SK-N-SH (cell line): ENCODE results near the gene TUBA3E. TPM values are rescaled to one million over a fixed set of nuclear protein-coding genes. Genes with fewer than 3 reads are reported as not detected.
"Not testable (repeated sequence)": the region's sequence is repeated elsewhere in the genome, so short reads cannot be mapped to it uniquely, and the experiment has no call there.

Source experiments
- CTCF ChIA-PET: fragments of 300-600, 350-600 bp; formaldehyde crosslinking; extraction: SDS; loops from one replicate; lab custom pipeline; 2021; lab: Yijun Ruan, JAX
- POLR2A ChIA-PET: fragments of 350-600 bp; sonication (Branson Sonifier 250); formaldehyde crosslinking; extraction: SDS; loops from one replicate; lab custom pipeline; 2020; ENCODE audit warnings: antibody characterized with exemption, inconsistent platforms; lab: Yijun Ruan, JAX
- DNase-seq: peaks from one replicate; pipeline ENCODE4 v3.0.0; 2012
- H2AFZ ChIP-seq: fragments of 200-600 bp; sonication (generic); 2 replicates; pipeline ENCODE4 v1.8.1; 2016; ENCODE audit warnings: antibody characterized with exemption, mild to moderate bottlenecking, low read depth
- H3F3A ChIP-seq: fragments of 200-600 bp; sonication (generic); replicated peaks from 2 replicates; pipeline ENCODE3; 2016; ENCODE audit warnings: antibody characterized with exemption, mild to moderate bottlenecking; ENCODE audit not compliant: insufficient read depth
- H3K27ac ChIP-seq, 2 experiments: fragments of 200-500 bp in 1 of 2; fragments of 200-600 bp in 1 of 2; sonication (Bioruptor generic) in 1 of 2; sonication (generic), shearing (Covaris generic) in 1 of 2; 2 replicates each; pipeline versions ENCODE4 v1.5.1 to v1.6.1; 2014 to 2016; ENCODE audit warnings: low read depth in 2 of 2, inconsistent platforms in 1 of 2, low read length in 1 of 2, mild to moderate bottlenecking in 1 of 2, mixed read lengths in 1 of 2
- H3K27me3 ChIP-seq: fragments of 200-600 bp; sonication (generic), shearing (Covaris generic); 2 replicates; pipeline ENCODE4 v1.6.1; 2016; ENCODE audit warnings: mixed run types; ENCODE audit not compliant: insufficient read depth
- H3K36me3 ChIP-seq, 2 experiments: fragments of 200-500 bp in 1 of 2; fragments of 200-600 bp in 1 of 2; sonication (Bioruptor generic) in 1 of 2; sonication (generic) in 1 of 2; replicated peaks in 1 of 2; 2 replicates each; pipeline versions ENCODE3 to v1.5.1; 2014 to 2016; ENCODE audit warnings: low read length in 1 of 2, mild to moderate bottlenecking in 1 of 2; ENCODE audit not compliant: insufficient read depth in 2 of 2, control insufficient read depth in 1 of 2
- H3K4me1 ChIP-seq, 2 experiments: fragments of 200-500 bp in 1 of 2; fragments of 200-600 bp in 1 of 2; sonication (Bioruptor generic) in 1 of 2; sonication (generic), shearing (Covaris generic) in 1 of 2; 2 replicates each; pipeline versions ENCODE4 v1.5.1 to v1.6.1; 2014 to 2016; ENCODE audit warnings: low read depth in 1 of 2, low read length in 1 of 2, mixed run types in 1 of 2; ENCODE audit not compliant: insufficient read depth in 2 of 2, control insufficient read depth in 1 of 2
- H3K4me2 ChIP-seq: fragments of 200-600 bp; sonication (generic), shearing (Covaris generic); 2 replicates; pipeline ENCODE4 v1.6.1; 2017; ENCODE audit warnings: mixed run types
- H3K4me3 ChIP-seq, 2 experiments: fragments of 200-500 bp in 1 of 2; fragments of 200-600 bp in 1 of 2; sonication (Bioruptor generic) in 1 of 2; sonication (generic), shearing (Covaris generic) in 1 of 2; 2 replicates each; pipeline versions ENCODE4 v1.5.1 to v1.8.1; 2014 to 2016; ENCODE audit warnings: low read depth in 2 of 2, inconsistent platforms in 1 of 2, low read length in 1 of 2, mild to moderate bottlenecking in 1 of 2, mixed read lengths in 1 of 2, moderate library complexity in 1 of 2
- H3K79me2 ChIP-seq: fragments of 200-600 bp; sonication (generic); 2 replicates; pipeline ENCODE4 v1.8.1; 2017; ENCODE audit warnings: mild to moderate bottlenecking; ENCODE audit not compliant: insufficient read depth
- H3K9ac ChIP-seq: fragments of 200-600 bp; sonication (generic); 2 replicates; pipeline ENCODE4 v1.6.1; 2017; ENCODE audit warnings: mixed run types
- H3K9me2 ChIP-seq: fragments of 200-600 bp; sonication (generic); 2 replicates; pipeline ENCODE4 v1.6.1; 2017; ENCODE audit warnings: mixed run types
- H3K9me3 ChIP-seq: fragments of 200-600 bp; sonication (generic); 2 replicates; pipeline ENCODE4 v1.6.1; 2017; ENCODE audit warnings: mixed run types, mild to moderate bottlenecking, moderate library complexity
- H4K20me1 ChIP-seq: fragments of 200-600 bp; sonication (generic); 2 replicates; pipeline ENCODE4 v1.6.1; 2017; ENCODE audit warnings: mild to moderate bottlenecking, mixed run types; ENCODE audit not compliant: insufficient read depth
- CHD2 ChIP-seq: fragments of 150-350 bp; IDR thresholded peaks from 2 replicates; pipeline ENCODE4 v1.6.1; 2018; ENCODE audit warnings: low read length; ENCODE audit not compliant: partially characterized antibody
- GABPA ChIP-seq: IDR thresholded peaks from 2 replicates; pipeline ENCODE4 v1.4.0; 2012; ENCODE audit warnings: low read depth, mild to moderate bottlenecking
- MXI1 ChIP-seq: IDR thresholded peaks from 2 replicates; pipeline ENCODE4 v1.6.1; 2012; ENCODE audit warnings: mild to moderate bottlenecking, low read depth, low read length, improper control_type of control experiment
- NFIC ChIP-seq: IDR thresholded peaks from 2 replicates; pipeline ENCODE4 v1.4.0; 2012; ENCODE audit warnings: borderline replicate concordance
- NRF1 ChIP-seq: IDR thresholded peaks from 2 replicates; pipeline ENCODE4 v1.6.1; 2012; ENCODE audit warnings: low read depth, mild to moderate bottlenecking, low read length
- RFX5 ChIP-seq: IDR thresholded peaks from 2 replicates; pipeline ENCODE4 v1.6.1; 2012; ENCODE audit warnings: mild to moderate bottlenecking, improper control_type of control experiment, low read length
- SIN3A ChIP-seq: IDR thresholded peaks from 2 replicates; pipeline ENCODE4 v1.6.1; 2012; ENCODE audit warnings: low read depth, mild to moderate bottlenecking, low read length, moderate library complexity, borderline replicate concordance
- SMC3 ChIP-seq: IDR thresholded peaks from 2 replicates; pipeline ENCODE4 v1.6.1; 2012; ENCODE audit warnings: low read depth, low read length, improper control_type of control experiment
- TAF1 ChIP-seq: IDR thresholded peaks from 2 replicates; pipeline ENCODE4 v1.6.1; 2012; ENCODE audit warnings: low read depth, mild to moderate bottlenecking, low read length, moderate library complexity, borderline replicate concordance
- YY1 ChIP-seq: IDR thresholded peaks from 2 replicates; pipeline ENCODE4 v1.4.0; 2012; ENCODE audit warnings: low read depth, mild to moderate bottlenecking
- WGBS: methylation state at CpG from one replicate; pipeline ENCODE4 v1.1.6; 2017; ENCODE audit warnings: low lambda C conversion rate; 5-methylcytosine and 5-hydroxymethylcytosine counted together
- polyA plus RNA-seq, 3 experiments: library from polyadenylated mRNA; depleted of rRNA; stranded (reverse); fragments of >200 nt; gene quantifications; 2 replicates each; pipeline ENCODE4 v1.2.3, GENCODE V29; 2012
- TF ChIP-seq, protein P1 (sequence below): IDR thresholded peaks from 2 replicates; pipeline ENCODE4 v1.6.1; 2012; ENCODE audit warnings: mild to moderate bottlenecking, low read depth, low read length, moderate library complexity
- TF ChIP-seq, protein P2 (sequence below): IDR thresholded peaks from 2 replicates; pipeline ENCODE4 v1.4.0; 2012; ENCODE audit warnings: low read depth
- TF ChIP-seq, protein P3 (sequence below): IDR thresholded peaks from 2 replicates; pipeline ENCODE4 v1.4.0; 2012; ENCODE audit warnings: low read depth, borderline replicate concordance
- TF ChIP-seq, protein P4 (sequence below): IDR thresholded peaks from 2 replicates; pipeline ENCODE4; 2012

TUBA3E gene
- polyA plus RNA-seq, 1 of the 3 experiments (the other 2 are of a cell fraction): not detected

DNA sequence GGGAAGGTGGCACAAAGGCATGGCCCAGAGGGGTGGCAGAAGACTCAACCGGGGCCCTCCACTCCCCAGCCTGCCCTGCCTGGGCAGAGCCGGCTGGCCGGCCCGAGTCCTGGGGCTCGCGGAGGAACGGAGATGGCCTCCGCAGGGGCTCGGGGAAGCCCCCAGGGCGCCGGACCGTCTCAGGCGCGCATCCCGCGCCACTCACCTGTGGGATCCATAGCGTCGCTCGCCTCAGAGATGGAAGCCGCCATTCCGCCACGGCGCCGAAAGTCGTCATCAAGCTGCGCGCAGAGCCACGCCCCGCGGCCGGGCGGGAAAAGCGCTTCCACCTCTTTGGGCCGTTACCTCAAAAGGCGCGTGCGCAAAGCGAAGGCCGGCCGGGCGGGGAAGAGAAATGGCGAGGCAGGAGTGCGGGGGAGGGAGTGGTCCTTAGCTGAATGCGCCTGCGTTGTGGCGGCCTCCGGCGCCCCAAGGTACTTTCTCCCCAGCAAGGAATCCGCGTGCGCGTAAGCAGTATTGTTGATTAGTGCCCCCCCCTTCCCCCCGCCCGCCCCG is 16.8 kb downstream of the TUBA3E start, which contains the start of gene SMPD4:
TSS of gene SMPD4 (minus strand) at position 278 of the 555 bp plus-strand sequence. CDS start 5,010 bp downstream, outside the sequence.
- Histone ChIP-seq H2AFZ (0 out of 2 replicates have a peak within 1 kb of the TSS, but pooled peaks have one; percentile 41), H3K4me1 (peaks cover 0 to 25% of the 10 kb centered on the region in 2 experiments; a peak in 2 of 4 replicates), H3K27me3 (no peaks in the 10 kb centered on the region), H3K79me2 (peaks cover 75% of the 10 kb centered on the region), H3K4me3 (peak within 1 kb of the TSS; percentile 92 to 95), H3K9me3 (no peaks in the 10 kb centered on the region), H3K36me3 (peaks cover 0 to 4% of the 10 kb centered on the region in 2 experiments), H3F3A (no peaks in the 10 kb centered on the region), H4K20me1 (peaks cover 11% of the 10 kb centered on the region; the same call in 1 of the 2 replicates), H3K9ac (peak within 1 kb of the TSS; percentile 85), H3K9me2 (no peaks in the 10 kb centered on the region), H3K4me2 (peak within 1 kb of the TSS; percentile 88), H3K27ac (peak within 1 kb of the TSS; percentile 52 to 92)
- CTCF ChIA-PET: interaction anchor here (0.7 to 11.1 kb wide), 13 partner anchors 11 to 258 kb away, joined by 3 to 113 read pairs (median 4); partner anchors contain the start of genes IMP4 and PTPN18
- peak; percentile 73 for TF ChIP-seq NRF1
- TF ChIP-seq GABPA: 0 out of 2 replicates have a peak, but pooled peaks have one; percentile 21
- TF ChIP-seq, protein P1, sequence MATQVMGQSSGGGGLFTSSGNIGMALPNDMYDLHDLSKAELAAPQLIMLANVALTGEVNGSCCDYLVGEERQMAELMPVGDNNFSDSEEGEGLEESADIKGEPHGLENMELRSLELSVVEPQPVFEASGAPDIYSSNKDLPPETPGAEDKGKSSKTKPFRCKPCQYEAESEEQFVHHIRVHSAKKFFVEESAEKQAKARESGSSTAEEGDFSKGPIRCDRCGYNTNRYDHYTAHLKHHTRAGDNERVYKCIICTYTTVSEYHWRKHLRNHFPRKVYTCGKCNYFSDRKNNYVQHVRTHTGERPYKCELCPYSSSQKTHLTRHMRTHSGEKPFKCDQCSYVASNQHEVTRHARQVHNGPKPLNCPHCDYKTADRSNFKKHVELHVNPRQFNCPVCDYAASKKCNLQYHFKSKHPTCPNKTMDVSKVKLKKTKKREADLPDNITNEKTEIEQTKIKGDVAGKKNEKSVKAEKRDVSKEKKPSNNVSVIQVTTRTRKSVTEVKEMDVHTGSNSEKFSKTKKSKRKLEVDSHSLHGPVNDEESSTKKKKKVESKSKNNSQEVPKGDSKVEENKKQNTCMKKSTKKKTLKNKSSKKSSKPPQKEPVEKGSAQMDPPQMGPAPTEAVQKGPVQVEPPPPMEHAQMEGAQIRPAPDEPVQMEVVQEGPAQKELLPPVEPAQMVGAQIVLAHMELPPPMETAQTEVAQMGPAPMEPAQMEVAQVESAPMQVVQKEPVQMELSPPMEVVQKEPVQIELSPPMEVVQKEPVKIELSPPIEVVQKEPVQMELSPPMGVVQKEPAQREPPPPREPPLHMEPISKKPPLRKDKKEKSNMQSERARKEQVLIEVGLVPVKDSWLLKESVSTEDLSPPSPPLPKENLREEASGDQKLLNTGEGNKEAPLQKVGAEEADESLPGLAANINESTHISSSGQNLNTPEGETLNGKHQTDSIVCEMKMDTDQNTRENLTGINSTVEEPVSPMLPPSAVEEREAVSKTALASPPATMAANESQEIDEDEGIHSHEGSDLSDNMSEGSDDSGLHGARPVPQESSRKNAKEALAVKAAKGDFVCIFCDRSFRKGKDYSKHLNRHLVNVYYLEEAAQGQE: peak; percentile 38; the same call in 1 of the 2 replicates
- peak; percentile 95 for TF ChIP-seq YY1
- no peak for TF ChIP-seq SMC3
- TF ChIP-seq CHD2: peak; percentile 19
- TF ChIP-seq NFIC: no peak
- TF ChIP-seq, protein P2, sequence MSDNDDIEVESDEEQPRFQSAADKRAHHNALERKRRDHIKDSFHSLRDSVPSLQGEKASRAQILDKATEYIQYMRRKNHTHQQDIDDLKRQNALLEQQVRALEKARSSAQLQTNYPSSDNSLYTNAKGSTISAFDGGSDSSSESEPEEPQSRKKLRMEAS: peak; percentile 62; the same call in 1 of the 2 replicates
- TF ChIP-seq MXI1: peak; percentile 66; the same call in 1 of the 2 replicates
- peak; percentile 73; the same call in 1 of the 2 replicates for TF ChIP-seq TAF1
- TF ChIP-seq SIN3A: peak; percentile 55; the same call in 1 of the 2 replicates
- TF ChIP-seq, protein P3, sequence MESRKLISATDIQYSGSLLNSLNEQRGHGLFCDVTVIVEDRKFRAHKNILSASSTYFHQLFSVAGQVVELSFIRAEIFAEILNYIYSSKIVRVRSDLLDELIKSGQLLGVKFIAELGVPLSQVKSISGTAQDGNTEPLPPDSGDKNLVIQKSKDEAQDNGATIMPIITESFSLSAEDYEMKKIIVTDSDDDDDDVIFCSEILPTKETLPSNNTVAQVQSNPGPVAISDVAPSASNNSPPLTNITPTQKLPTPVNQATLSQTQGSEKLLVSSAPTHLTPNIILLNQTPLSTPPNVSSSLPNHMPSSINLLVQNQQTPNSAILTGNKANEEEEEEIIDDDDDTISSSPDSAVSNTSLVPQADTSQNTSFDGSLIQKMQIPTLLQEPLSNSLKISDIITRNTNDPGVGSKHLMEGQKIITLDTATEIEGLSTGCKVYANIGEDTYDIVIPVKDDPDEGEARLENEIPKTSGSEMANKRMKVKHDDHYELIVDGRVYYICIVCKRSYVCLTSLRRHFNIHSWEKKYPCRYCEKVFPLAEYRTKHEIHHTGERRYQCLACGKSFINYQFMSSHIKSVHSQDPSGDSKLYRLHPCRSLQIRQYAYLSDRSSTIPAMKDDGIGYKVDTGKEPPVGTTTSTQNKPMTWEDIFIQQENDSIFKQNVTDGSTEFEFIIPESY: no peak
- TF ChIP-seq RFX5: 0 out of 2 replicates have a peak, but pooled peaks have one; percentile 17
- TF ChIP-seq, protein P4, sequence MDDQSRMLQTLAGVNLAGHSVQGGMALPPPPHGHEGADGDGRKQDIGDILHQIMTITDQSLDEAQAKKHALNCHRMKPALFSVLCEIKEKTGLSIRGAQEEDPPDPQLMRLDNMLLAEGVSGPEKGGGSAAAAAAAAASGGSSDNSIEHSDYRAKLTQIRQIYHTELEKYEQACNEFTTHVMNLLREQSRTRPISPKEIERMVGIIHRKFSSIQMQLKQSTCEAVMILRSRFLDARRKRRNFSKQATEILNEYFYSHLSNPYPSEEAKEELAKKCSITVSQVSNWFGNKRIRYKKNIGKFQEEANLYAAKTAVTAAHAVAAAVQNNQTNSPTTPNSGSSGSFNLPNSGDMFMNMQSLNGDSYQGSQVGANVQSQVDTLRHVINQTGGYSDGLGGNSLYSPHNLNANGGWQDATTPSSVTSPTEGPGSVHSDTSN: no peak
- POLR2A ChIA-PET: interaction anchor here (0.8 to 1.8 kb wide), 4 partner anchors 24 to 252 kb away, joined by 3 to 14 read pairs (median 4); partner anchors contain the start of gene IMP4
- WGBS: 2% methylated on average over 25 of the region's 55 CpGs
- peak; percentile 93 for DNase-seq

DNA sequence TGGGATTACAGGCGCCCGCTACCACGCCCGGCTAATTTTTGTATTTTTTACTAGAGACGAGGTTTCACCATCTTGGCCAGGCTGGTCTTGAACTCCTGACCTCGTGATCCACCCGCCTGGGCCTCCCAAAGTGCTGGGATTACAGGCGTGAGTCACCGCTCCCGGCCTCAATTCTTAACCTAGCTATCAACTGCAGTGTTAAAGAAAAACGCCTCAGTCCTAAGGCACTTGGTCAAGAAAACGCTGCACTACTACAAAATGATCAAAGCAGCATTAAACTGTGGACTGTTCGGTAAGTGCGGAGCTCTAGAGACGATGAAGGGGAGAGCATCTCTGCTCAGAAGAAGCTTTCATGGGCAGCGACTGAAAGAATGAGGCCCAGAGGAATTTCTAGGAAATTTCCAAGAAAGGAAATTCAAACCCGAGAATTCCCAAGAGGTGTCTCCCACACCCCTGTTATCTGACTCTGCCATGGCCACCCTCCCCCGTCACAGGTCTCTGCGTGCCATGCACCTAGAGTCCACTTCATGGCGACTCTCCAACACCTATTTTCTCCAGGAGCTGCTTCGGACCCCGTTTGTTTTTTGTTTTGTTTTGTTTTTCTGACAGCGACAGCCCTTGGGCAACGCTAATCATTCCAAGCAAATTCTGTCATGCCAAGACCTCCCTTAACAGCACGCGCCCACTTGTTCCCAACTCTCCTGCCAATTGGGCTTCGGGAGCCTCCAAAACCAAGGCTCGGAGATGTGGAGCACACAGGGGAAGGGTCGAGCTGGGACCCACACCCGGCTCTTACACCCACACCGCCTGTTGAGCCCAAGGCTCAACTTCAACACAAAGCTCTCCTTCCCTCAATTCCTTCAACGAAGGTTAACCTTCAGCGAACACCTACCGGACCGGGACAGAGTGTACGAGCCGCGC is 17.6 kb downstream of the TUBA3E start:
- H3K36me3 ChIP-seq, H3K9me2 ChIP-seq, H3K9me3 ChIP-seq, DNase-seq, H3K27me3 ChIP-seq, H3F3A ChIP-seq: not testable (repeated sequence)
- WGBS: 15% methylated on average over 38 of the region's 38 CpGs
- POLR2A ChIA-PET: interaction anchor here (0.8 to 1.8 kb wide), 3 partner anchors 23 to 162 kb away, joined by 3 to 14 read pairs (median 5); partner anchors contain the start of gene IMP4
- peaks cover 80% of the 10 kb centered on the region for H3K79me2 ChIP-seq
- H2AFZ ChIP-seq: 0 out of 2 replicates have a peak overlapping the region, but pooled peaks have one; percentile 41
- peak overlapping the region; percentile 43 to 52; a peak in 2 of 4 replicates for H3K27ac ChIP-seq
- CTCF ChIA-PET: interaction anchor here (0.7 to 11.1 kb wide), 13 partner anchors 10 to 257 kb away, joined by 3 to 113 read pairs (median 4); partner anchors contain the start of genes IMP4 and PTPN18
- peaks cover 12% of the 10 kb centered on the region; the same call in 1 of the 2 replicates for H4K20me1 ChIP-seq
- H3K4me1 ChIP-seq: peaks cover 0 to 25% of the 10 kb centered on the region in 2 experiments; a peak in 2 of 4 replicates
- H3K9ac ChIP-seq: peak overlapping the region; percentile 85
- H3K4me2 ChIP-seq: peak overlapping the region; percentile 88
- H3K4me3 ChIP-seq: peak overlapping the region; percentile 92 to 95
